B cell (primary cell): Measurements from ENCODE around the gene NMUR2.

ENCODE experiments used
- CTCF ChIP-seq: fragments of 200-600 bp; IDR thresholded peaks from one replicate; pipeline ENCODE4 v1.8.0; 2022; ENCODE audit warnings: antibody characterized with exemption, mild to moderate bottlenecking
- EZH2 ChIP-seq: IDR thresholded peaks from 2 replicates; pipeline ENCODE4 v1.6.1; 2012; ENCODE audit warnings: borderline replicate concordance, low read depth, mild to moderate bottlenecking, moderate library complexity, low read length; ENCODE audit not compliant: insufficient read depth, poor library complexity, severe bottlenecking

- TF ChIP-seq CTCF (no peak), EZH2 (no peak)
These were observed 32.2 kb downstream of the NMUR2 start for GRCh38 chr5:152372875-152373274.
